ENCODE measurements around the gene CFAP298. TPM values are rescaled to one million over a fixed set of nuclear protein-coding genes. Genes with fewer than 3 reads are reported as not detected.
A peak's percentile ranks its signal among the peaks of the same experiment; 100 is the strongest.
"Not testable (repeated sequence)": the region's sequence is repeated elsewhere in the genome, so short reads cannot be mapped to it uniquely, and the experiment has no call there.

The CFAP298 gene
- total RNA-seq, 5 donors from 2014 or later (not counting 1 experiment from before 2014, with no cell fraction given) = 19.5 to 36.8 (median 32.1) TPM

DNA sequence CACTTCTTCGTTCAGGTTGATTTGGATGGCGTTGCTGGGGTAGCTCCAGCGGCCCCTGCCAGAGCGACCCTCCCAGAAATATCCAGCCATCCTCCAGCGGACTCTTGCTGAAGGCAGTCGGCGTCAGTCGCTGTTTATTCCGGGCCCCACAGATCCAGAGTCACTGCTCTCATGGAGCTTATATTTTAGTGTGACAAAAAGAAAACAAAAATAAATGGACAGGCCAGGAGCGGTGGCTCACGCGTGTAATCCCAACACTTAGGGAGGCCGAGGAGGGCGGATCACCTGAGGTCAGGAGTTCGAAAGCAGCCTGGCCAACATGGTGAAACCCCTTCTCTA, 791 bp upstream of the CFAP298 start:
- H3K27ac ChIP-seq (ENCODE audit: low read length) = peak overlapping the region; percentile 81
- Mint-ChIP-seq H3K9me3 (no peaks in the 10 kb centered on the region), H3K27me3 (peaks cover 0 to 1% of the 10 kb centered on the region in 2 donors), H3K36me3 (peaks cover 9% of the 10 kb centered on the region), H3K4me1 (peaks cover 0 to 24% (median 20%) of the 10 kb centered on the region in 3 donors), H3K27ac (peak overlapping the region; percentile 90 to 95), H3K4me3 (peak overlapping the region; percentile 91 to 99 (median 97))
- peak overlapping the region; percentile 96 to 99 for H3K4me3 ChIP-seq (ENCODE audit: control insufficient read depth in 1 of 2, extremely low read depth in 1 of 2, low read length in 1 of 2)
- no CpG with 5 or more reads among the region's 15 CpGs for WGBS (ENCODE audit: insufficient coverage)
- POLR2A ChIA-PET = no interaction called here
- DNase-seq = peak in 1 of 35 experiments; percentile 3
- H3K27me3 ChIP-seq (replicated peaks in 1 of 2; ENCODE audit: control insufficient read depth in 2 of 2, extremely low read depth in 1 of 2, insufficient read depth in 2 of 2, low read length in 1 of 2) = no peaks in the 10 kb centered on the region
- CTCF ChIA-PET = interaction anchor here in 1 of 2 donors (0.6 to 2.1 kb wide), 3 partner anchors 11 to 749 kb away, joined by 3 to 9 read pairs (median 8); no protein-coding TSS in a partner anchor
- peak; percentile 2 to 16 (median 6) for ATAC-seq (replicated peaks in 1 of 4)
- H3K36me3 ChIP-seq (ENCODE audit: control insufficient read depth in 2 of 2, extremely low read depth in 1 of 2, insufficient read depth in 1 of 2, low read length in 1 of 2) = peaks cover under 1 to 13% of the 10 kb centered on the region in 2 donors
- H3K9me3 ChIP-seq = no peaks in the 10 kb centered on the region
- peaks cover 11 to 27% of the 10 kb centered on the region in 2 experiments for H3K4me1 ChIP-seq (ENCODE audit: control insufficient read depth in 1 of 2, extremely low read depth in 1 of 2, insufficient read depth in 2 of 2, low read length in 2 of 2)

DNA sequence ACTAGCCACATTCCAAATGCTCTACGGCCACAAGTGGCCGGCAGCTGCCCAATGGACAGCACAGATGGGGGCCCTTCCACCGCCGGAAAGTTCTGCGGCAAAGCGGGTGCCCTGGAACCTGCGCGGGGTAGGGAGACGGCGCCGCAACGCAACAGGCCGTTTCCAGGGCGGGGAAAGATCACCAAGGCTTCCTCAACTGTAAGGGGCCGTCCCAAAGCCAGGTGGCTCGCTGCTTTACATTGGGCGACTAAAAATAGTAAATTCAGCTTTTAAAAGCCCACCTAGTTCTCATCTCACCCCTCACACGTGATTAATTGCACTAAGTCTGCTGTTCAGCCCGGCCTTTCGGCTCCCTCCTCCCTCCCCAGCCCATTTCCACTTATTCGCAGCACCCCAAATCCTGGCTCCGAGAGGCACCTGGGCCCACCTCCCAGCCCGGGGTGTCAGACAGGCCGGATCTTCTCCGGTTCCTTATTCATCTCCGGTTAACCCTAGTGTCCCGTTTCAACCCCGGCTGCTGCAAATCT, 643 bp downstream of the CFAP298 start:
- 1% methylated on average over 28 of the region's 28 CpGs for WGBS (ENCODE audit: insufficient coverage)
- Mint-ChIP-seq H3K36me3 (peaks cover 19% of the 10 kb centered on the region), H3K9me3 (no peaks in the 10 kb centered on the region), H3K27me3 (no peaks in the 10 kb centered on the region), H3K4me1 (peaks cover 0 to 24% (median 20%) of the 10 kb centered on the region in 3 donors), H3K4me3 (peak overlapping the region; percentile 91 to 99 (median 97)), H3K27ac (peak overlapping the region; percentile 90 to 95)
- peak in 2 of 4 experiments; percentile 1 to 2 for ATAC-seq (replicated peaks in 1 of 4)
- no peaks in the 10 kb centered on the region for H3K9me3 ChIP-seq
- H3K4me3 ChIP-seq (ENCODE audit: control insufficient read depth in 1 of 2, extremely low read depth in 1 of 2, low read length in 1 of 2) = peak overlapping the region; percentile 96 to 99
- POLR2A ChIA-PET = interaction anchor here (0.5 to 1.0 kb wide), 3 partner anchors 10 to 217 kb away, joined by 3 to 4 read pairs (median 3); no protein-coding TSS in a partner anchor
- no peaks in the 10 kb centered on the region for H3K27me3 ChIP-seq (replicated peaks in 1 of 2; ENCODE audit: control insufficient read depth in 2 of 2, extremely low read depth in 1 of 2, insufficient read depth in 2 of 2, low read length in 1 of 2)
- peak in 22 of 35 experiments; percentile 2 to 52 (median 10) for DNase-seq
- peaks cover 11 to 27% of the 10 kb centered on the region in 2 experiments for H3K4me1 ChIP-seq (ENCODE audit: control insufficient read depth in 1 of 2, extremely low read depth in 1 of 2, insufficient read depth in 2 of 2, low read length in 2 of 2)
- CTCF ChIA-PET = interaction anchor here in 1 of 2 donors (0.7 to 2.1 kb wide), 3 partner anchors 10 to 218 kb away, joined by 4 to 9 read pairs (median 4); no protein-coding TSS in a partner anchor
- peak overlapping the region; percentile 81 for H3K27ac ChIP-seq (ENCODE audit: low read length)
- H3K36me3 ChIP-seq (ENCODE audit: control insufficient read depth in 2 of 2, extremely low read depth in 1 of 2, insufficient read depth in 1 of 2, low read length in 1 of 2) = peaks cover 4 to 25% of the 10 kb centered on the region in 2 donors

DNA sequence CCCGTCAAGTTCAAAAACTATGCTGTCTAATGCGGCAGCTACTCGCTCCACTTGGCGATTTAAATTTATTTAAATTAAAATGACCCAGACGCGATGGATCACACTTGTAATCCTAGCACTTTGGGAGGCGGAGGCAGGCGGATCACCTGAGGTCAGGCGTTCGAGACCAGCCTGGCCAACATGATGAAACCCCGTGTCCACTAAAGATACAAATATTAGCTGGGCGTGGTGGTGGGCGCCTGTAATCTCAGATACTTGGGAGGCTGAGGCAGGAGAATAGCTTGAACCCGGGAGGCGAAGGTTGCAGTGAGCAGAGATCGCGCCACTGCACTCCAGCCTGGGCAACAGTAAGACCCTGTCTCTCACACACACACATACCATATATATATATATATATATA, 1.2 kb downstream of the CFAP298 start:
- Mint-ChIP-seq H3K4me1 (peaks cover under 1 to 24% (median 20%) of the 10 kb centered on the region in 3 donors), H3K4me3 (peak overlapping the region; percentile 28 to 99 (median 31)), H3K36me3 (peaks cover 25% of the 10 kb centered on the region)
- H3K4me3 ChIP-seq (ENCODE audit: control insufficient read depth in 1 of 2, extremely low read depth in 1 of 2, low read length in 1 of 2); DNase-seq; H3K27me3 ChIP-seq (replicated peaks in 1 of 2; ENCODE audit: control insufficient read depth in 2 of 2, extremely low read depth in 1 of 2, insufficient read depth in 2 of 2, low read length in 1 of 2); H3K27me3 Mint-ChIP-seq; CTCF ChIA-PET; H3K9me3 ChIP-seq; H3K9me3 Mint-ChIP-seq; H3K27ac ChIP-seq (ENCODE audit: low read length); ATAC-seq (replicated peaks in 1 of 4); H3K27ac Mint-ChIP-seq: not testable (repeated sequence)
- POLR2A ChIA-PET = interaction anchor here in 1 of 2 donors (0.5 kb wide), 1 partner anchor 43 kb away, joined by 3 read pairs; no protein-coding TSS in a partner anchor
- H3K4me1 ChIP-seq (ENCODE audit: control insufficient read depth in 1 of 2, extremely low read depth in 1 of 2, insufficient read depth in 2 of 2, low read length in 2 of 2) = peaks cover 11 to 27% of the 10 kb centered on the region in 2 experiments
- H3K36me3 ChIP-seq (ENCODE audit: control insufficient read depth in 2 of 2, extremely low read depth in 1 of 2, insufficient read depth in 1 of 2, low read length in 1 of 2) = peaks cover 4 to 31% of the 10 kb centered on the region in 2 donors
- 89% methylated on average over 9 of the region's 17 CpGs for WGBS (ENCODE audit: insufficient coverage)

DNA sequence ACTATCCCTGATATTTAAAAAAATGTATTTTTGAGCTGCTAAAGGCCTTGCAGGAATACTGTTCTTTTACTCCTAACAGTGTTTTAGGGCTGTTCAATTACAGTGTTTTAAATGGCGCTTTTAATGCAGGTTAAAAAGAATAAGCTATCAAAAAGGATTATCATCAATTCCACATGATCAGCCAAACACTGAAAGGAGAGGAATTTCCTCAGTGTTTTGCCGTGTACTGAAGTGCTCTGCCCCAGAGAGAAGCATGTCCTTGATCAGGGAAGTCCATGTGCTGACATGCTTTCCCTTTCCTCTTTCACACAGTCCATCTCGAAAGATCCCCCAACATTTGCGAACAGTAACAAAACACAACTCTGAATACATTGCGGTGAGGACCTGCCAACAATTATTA, 3.3 kb downstream of the CFAP298 start:
- Mint-ChIP-seq H3K4me3 (no peak overlapping the region), H3K27ac (peak overlapping the region in 1 of 2 donors; percentile 1), H3K27me3 (no peaks in the 10 kb centered on the region), H3K4me1 (peaks cover 6 to 24% (median 20%) of the 10 kb centered on the region in 3 donors), H3K36me3 (peaks cover 43% of the 10 kb centered on the region), H3K9me3 (no peaks in the 10 kb centered on the region)
- WGBS (ENCODE audit: insufficient coverage) = 94% methylated on average over 3 of the region's 5 CpGs
- Histone ChIP-seq H3K36me3 (ENCODE audit: control insufficient read depth in 2 of 2, extremely low read depth in 1 of 2, insufficient read depth in 1 of 2, low read length in 1 of 2) (peaks cover 7 to 51% of the 10 kb centered on the region in 2 donors), H3K4me1 (ENCODE audit: control insufficient read depth in 1 of 2, extremely low read depth in 1 of 2, insufficient read depth in 2 of 2, low read length in 2 of 2) (peaks cover 11 to 27% of the 10 kb centered on the region in 2 experiments), H3K9me3 (no peaks in the 10 kb centered on the region), H3K27me3 (replicated peaks in 1 of 2; ENCODE audit: control insufficient read depth in 2 of 2, extremely low read depth in 1 of 2, insufficient read depth in 2 of 2, low read length in 1 of 2) (no peaks in the 10 kb centered on the region), H3K4me3 (ENCODE audit: control insufficient read depth in 1 of 2, extremely low read depth in 1 of 2, low read length in 1 of 2) (no peak overlapping the region), H3K27ac (ENCODE audit: low read length) (no peak overlapping the region)
- no peak for DNase-seq
- ChIA-PET POLR2A (interaction anchor here in 1 of 2 donors (0.6 to 0.7 kb wide), 3 partner anchors 86 to 776 kb away, joined by 3 to 8 read pairs (median 3); no protein-coding TSS in a partner anchor), CTCF (interaction anchor here (0.7 to 1.6 kb wide), 4 partner anchors 8 to 836 kb away, joined by 3 to 4 read pairs (median 4); no protein-coding TSS in a partner anchor)
- ATAC-seq (replicated peaks in 1 of 4) = no peak

- H3K27me3 ChIP-seq (replicated peaks in 1 of 2; ENCODE audit: control insufficient read depth in 2 of 2, extremely low read depth in 1 of 2, insufficient read depth in 2 of 2, low read length in 1 of 2) = no peaks in the 10 kb centered on the region
- 100% methylated on average over 7 of the region's 8 CpGs for WGBS (ENCODE audit: insufficient coverage)
- ChIA-PET POLR2A (no interaction called here), CTCF (interaction anchor here in 1 of 2 donors (0.6 kb wide), 1 partner anchor 200 kb away, joined by 4 read pairs; no protein-coding TSS in a partner anchor)
- DNase-seq = no peak
- peaks cover 1 to 8% of the 10 kb centered on the region in 2 experiments for H3K4me1 ChIP-seq (ENCODE audit: control insufficient read depth in 1 of 2, extremely low read depth in 1 of 2, insufficient read depth in 2 of 2, low read length in 2 of 2)
- H3K36me3 ChIP-seq (ENCODE audit: control insufficient read depth in 2 of 2, extremely low read depth in 1 of 2, insufficient read depth in 1 of 2, low read length in 1 of 2) = peaks cover 9 to 76% of the 10 kb centered on the region in 2 donors
- Mint-ChIP-seq H3K4me1 (peaks cover 6 to 13% (median 11%) of the 10 kb centered on the region in 3 donors), H3K27ac (no peak overlapping the region), H3K27me3 (no peaks in the 10 kb centered on the region), H3K36me3 (peaks cover 62% of the 10 kb centered on the region), H3K9me3 (no peaks in the 10 kb centered on the region), H3K4me3 (no peak overlapping the region)
- no peaks in the 10 kb centered on the region for H3K9me3 ChIP-seq
- no peak for ATAC-seq (replicated peaks in 1 of 4)
- H3K4me3 ChIP-seq (ENCODE audit: control insufficient read depth in 1 of 2, extremely low read depth in 1 of 2, low read length in 1 of 2) = no peak overlapping the region
- no peak overlapping the region for H3K27ac ChIP-seq (ENCODE audit: low read length)
Observed at GRCh38 chr21:32605469-32605868, 6.7 kb downstream of the CFAP298 start.

GRCh38 chr21:32604464-32604863, 7.7 kb downstream of the CFAP298 start:
- no peak overlapping the region for H3K4me3 Mint-ChIP-seq
- DNase-seq (no peak), ATAC-seq (replicated peaks in 1 of 4) (no peak)
- no peak overlapping the region for H3K27ac Mint-ChIP-seq
- POLR2A ChIA-PET = no interaction called here
- no peak overlapping the region for H3K27ac ChIP-seq (ENCODE audit: low read length)
- H3K27me3 ChIP-seq (replicated peaks in 1 of 2; ENCODE audit: control insufficient read depth in 2 of 2, extremely low read depth in 1 of 2, insufficient read depth in 2 of 2, low read length in 1 of 2) = no peaks in the 10 kb centered on the region
- H3K36me3 Mint-ChIP-seq = peaks cover 62% of the 10 kb centered on the region
- peaks cover 9 to 80% of the 10 kb centered on the region in 2 donors for H3K36me3 ChIP-seq (ENCODE audit: control insufficient read depth in 2 of 2, extremely low read depth in 1 of 2, insufficient read depth in 1 of 2, low read length in 1 of 2)
- H3K4me1 Mint-ChIP-seq = peaks cover 5 to 6% (median 6%) of the 10 kb centered on the region in 3 donors
- H3K9me3 Mint-ChIP-seq = no peaks in the 10 kb centered on the region
- no peaks in the 10 kb centered on the region for H3K27me3 Mint-ChIP-seq
- no peak overlapping the region for H3K4me3 ChIP-seq (ENCODE audit: control insufficient read depth in 1 of 2, extremely low read depth in 1 of 2, low read length in 1 of 2)
- WGBS (ENCODE audit: insufficient coverage) = 94% methylated on average over 8 of the region's 8 CpGs
- CTCF ChIA-PET = interaction anchor here in 1 of 2 donors (0.9 kb wide), 1 partner anchor 213 kb away, joined by 3 read pairs; no protein-coding TSS in a partner anchor
- H3K4me1 ChIP-seq (ENCODE audit: control insufficient read depth in 1 of 2, extremely low read depth in 1 of 2, insufficient read depth in 2 of 2, low read length in 2 of 2) = no peaks in the 10 kb centered on the region
- no peaks in the 10 kb centered on the region for H3K9me3 ChIP-seq
